GM12878 (cell line): ENCODE data around the gene TACC2.

Experiments used
- CBX5 ChIP-seq: sonication (generic); IDR thresholded peaks from 2 replicates; pipeline ENCODE4 v1.6.1; 2016; ENCODE audit warnings: low read depth, moderate library complexity, mild to moderate bottlenecking, inconsistent platforms
- CREB1 ChIP-seq: IDR thresholded peaks from 2 replicates; pipeline ENCODE4 v1.6.1; 2012; ENCODE audit warnings: low read depth, mild to moderate bottlenecking, inconsistent platforms
- EGR1 ChIP-seq, 2 experiments: IDR thresholded peaks; 1 replicate in 1 of 2; 2 replicates in 1 of 2; pipeline ENCODE4 v1.6.1; 2011 to 2012; ENCODE audit warnings: low read depth in 2 of 2, low read length in 2 of 2, borderline replicate concordance in 1 of 2, mild to moderate bottlenecking in 1 of 2, moderate library complexity in 1 of 2
- EP300 ChIP-seq, 2 experiments: fragments of 150-350 bp in 1 of 2; IDR thresholded peaks; 2 replicates each; pipeline ENCODE4 v1.6.1; 2011 to 2012; ENCODE audit warnings: low read depth in 2 of 2, low read length in 2 of 2, borderline replicate concordance in 1 of 2, improper control_type of control experiment in 1 of 2, inconsistent platforms in 1 of 2; ENCODE audit not compliant: control insufficient read depth in 1 of 2
- JUND ChIP-seq: IDR thresholded peaks from 2 replicates; pipeline ENCODE4 v1.6.1; 2012; ENCODE audit warnings: low read depth, mild to moderate bottlenecking, low read length, improper control_type of control experiment, moderate library complexity
- POLR2A ChIP-seq: IDR thresholded peaks from 2 replicates; pipeline ENCODE4 v1.6.1; 2011; ENCODE audit warnings: low read depth, mild to moderate bottlenecking, low read length
- ZSCAN29 ChIP-seq: fragments of 450-650 bp; IDR thresholded peaks from 2 replicates; pipeline ENCODE4 v1.6.1; 2017; ENCODE audit warnings: mild to moderate bottlenecking, moderate library complexity
- TF ChIP-seq, protein P1 (sequence below), 3 experiments: IDR thresholded peaks in 2 of 3; conservative IDR thresholded peaks in 1 of 3; 2 replicates each; pipeline ENCODE4 v1.5.1; 2011; ENCODE audit warnings: low read depth in 3 of 3, low read length in 3 of 3, mild to moderate bottlenecking in 3 of 3, control low read depth in 2 of 3, moderate library complexity in 2 of 3, inconsistent platforms in 1 of 3, mixed read lengths in 1 of 3; ENCODE audit not compliant: control insufficient read depth in 2 of 3, insufficient read depth in 1 of 3; ENCODE audit errors: extremely low read depth in 1 of 3
- TF ChIP-seq, protein P2 (sequence below): IDR thresholded peaks from 2 replicates; pipeline ENCODE4 v1.6.1; 2011; ENCODE audit warnings: low read depth, low read length, improper control_type of control experiment, borderline replicate concordance
- TF ChIP-seq, protein P3 (sequence below): IDR thresholded peaks from 2 replicates; pipeline ENCODE4 v1.6.1; 2012; ENCODE audit warnings: low read depth, low read length, improper control_type of control experiment
- TF ChIP-seq, protein P4 (sequence below): IDR thresholded peaks from 2 replicates; pipeline ENCODE4 v1.6.1; 2012; ENCODE audit warnings: low read length, inconsistent platforms
- TF ChIP-seq, protein P5 (sequence below): IDR thresholded peaks from 2 replicates; pipeline ENCODE4 v1.6.1; 2012; ENCODE audit warnings: low read depth, low read length, improper control_type of control experiment
- TF ChIP-seq, protein P6 (sequence below): IDR thresholded peaks from 2 replicates; pipeline ENCODE4 v1.6.1; 2012; ENCODE audit warnings: mild to moderate bottlenecking, low read depth, low read length

DNA sequence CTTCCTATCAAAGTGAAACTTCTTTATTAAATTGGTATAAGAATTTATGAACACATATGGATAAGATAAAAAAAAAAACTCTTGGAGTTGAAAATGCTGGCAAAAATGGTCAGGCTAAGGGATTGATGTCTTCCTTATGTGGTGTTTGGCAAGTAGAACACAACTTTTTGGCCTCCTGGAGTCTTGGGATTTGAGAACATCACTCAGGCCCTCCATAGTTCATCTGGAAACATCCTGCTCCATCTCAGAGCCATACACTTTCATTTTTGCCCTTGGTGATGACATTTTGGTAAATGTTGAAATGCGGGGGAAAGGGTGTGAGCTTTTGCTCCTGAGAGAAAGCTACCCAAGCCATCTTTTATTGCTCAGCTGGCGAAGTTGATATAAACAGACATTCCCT lies 254.6 kb downstream of the TACC2 start:
- no peak for TF ChIP-seq POLR2A
- TF ChIP-seq, protein P1, sequence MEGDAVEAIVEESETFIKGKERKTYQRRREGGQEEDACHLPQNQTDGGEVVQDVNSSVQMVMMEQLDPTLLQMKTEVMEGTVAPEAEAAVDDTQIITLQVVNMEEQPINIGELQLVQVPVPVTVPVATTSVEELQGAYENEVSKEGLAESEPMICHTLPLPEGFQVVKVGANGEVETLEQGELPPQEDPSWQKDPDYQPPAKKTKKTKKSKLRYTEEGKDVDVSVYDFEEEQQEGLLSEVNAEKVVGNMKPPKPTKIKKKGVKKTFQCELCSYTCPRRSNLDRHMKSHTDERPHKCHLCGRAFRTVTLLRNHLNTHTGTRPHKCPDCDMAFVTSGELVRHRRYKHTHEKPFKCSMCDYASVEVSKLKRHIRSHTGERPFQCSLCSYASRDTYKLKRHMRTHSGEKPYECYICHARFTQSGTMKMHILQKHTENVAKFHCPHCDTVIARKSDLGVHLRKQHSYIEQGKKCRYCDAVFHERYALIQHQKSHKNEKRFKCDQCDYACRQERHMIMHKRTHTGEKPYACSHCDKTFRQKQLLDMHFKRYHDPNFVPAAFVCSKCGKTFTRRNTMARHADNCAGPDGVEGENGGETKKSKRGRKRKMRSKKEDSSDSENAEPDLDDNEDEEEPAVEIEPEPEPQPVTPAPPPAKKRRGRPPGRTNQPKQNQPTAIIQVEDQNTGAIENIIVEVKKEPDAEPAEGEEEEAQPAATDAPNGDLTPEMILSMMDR (IDR thresholded peaks at IDR 0.05 in 2 of 3, conservative IDR thresholded peaks at IDR 0.05 in 1 of 3; ENCODE audit: control insufficient read depth in 2 of 3, extremely low read depth in 1 of 3, insufficient read depth in 1 of 3, low read depth in 3 of 3, low read length in 3 of 3) = no peak
- no peak for TF ChIP-seq CREB1
- TF ChIP-seq, protein P2, sequence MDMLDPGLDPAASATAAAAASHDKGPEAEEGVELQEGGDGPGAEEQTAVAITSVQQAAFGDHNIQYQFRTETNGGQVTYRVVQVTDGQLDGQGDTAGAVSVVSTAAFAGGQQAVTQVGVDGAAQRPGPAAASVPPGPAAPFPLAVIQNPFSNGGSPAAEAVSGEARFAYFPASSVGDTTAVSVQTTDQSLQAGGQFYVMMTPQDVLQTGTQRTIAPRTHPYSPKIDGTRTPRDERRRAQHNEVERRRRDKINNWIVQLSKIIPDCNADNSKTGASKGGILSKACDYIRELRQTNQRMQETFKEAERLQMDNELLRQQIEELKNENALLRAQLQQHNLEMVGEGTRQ = no peak
- no peak for TF ChIP-seq JUND
- TF ChIP-seq EP300 (IDR thresholded peaks at IDR 0.05; ENCODE audit: borderline replicate concordance in 1 of 2, control insufficient read depth in 1 of 2, low read depth in 2 of 2, low read length in 2 of 2) = no peak
- TF ChIP-seq, protein P3, sequence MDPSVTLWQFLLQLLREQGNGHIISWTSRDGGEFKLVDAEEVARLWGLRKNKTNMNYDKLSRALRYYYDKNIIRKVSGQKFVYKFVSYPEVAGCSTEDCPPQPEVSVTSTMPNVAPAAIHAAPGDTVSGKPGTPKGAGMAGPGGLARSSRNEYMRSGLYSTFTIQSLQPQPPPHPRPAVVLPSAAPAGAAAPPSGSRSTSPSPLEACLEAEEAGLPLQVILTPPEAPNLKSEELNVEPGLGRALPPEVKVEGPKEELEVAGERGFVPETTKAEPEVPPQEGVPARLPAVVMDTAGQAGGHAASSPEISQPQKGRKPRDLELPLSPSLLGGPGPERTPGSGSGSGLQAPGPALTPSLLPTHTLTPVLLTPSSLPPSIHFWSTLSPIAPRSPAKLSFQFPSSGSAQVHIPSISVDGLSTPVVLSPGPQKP = no peak
- no peak for TF ChIP-seq CBX5
- TF ChIP-seq, protein P4, sequence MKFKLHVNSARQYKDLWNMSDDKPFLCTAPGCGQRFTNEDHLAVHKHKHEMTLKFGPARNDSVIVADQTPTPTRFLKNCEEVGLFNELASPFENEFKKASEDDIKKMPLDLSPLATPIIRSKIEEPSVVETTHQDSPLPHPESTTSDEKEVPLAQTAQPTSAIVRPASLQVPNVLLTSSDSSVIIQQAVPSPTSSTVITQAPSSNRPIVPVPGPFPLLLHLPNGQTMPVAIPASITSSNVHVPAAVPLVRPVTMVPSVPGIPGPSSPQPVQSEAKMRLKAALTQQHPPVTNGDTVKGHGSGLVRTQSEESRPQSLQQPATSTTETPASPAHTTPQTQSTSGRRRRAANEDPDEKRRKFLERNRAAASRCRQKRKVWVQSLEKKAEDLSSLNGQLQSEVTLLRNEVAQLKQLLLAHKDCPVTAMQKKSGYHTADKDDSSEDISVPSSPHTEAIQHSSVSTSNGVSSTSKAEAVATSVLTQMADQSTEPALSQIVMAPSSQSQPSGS = no peak
- TF ChIP-seq, protein P5, sequence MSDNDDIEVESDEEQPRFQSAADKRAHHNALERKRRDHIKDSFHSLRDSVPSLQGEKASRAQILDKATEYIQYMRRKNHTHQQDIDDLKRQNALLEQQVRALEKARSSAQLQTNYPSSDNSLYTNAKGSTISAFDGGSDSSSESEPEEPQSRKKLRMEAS = no peak
- TF ChIP-seq ZSCAN29 = no peak
- TF ChIP-seq, protein P6, sequence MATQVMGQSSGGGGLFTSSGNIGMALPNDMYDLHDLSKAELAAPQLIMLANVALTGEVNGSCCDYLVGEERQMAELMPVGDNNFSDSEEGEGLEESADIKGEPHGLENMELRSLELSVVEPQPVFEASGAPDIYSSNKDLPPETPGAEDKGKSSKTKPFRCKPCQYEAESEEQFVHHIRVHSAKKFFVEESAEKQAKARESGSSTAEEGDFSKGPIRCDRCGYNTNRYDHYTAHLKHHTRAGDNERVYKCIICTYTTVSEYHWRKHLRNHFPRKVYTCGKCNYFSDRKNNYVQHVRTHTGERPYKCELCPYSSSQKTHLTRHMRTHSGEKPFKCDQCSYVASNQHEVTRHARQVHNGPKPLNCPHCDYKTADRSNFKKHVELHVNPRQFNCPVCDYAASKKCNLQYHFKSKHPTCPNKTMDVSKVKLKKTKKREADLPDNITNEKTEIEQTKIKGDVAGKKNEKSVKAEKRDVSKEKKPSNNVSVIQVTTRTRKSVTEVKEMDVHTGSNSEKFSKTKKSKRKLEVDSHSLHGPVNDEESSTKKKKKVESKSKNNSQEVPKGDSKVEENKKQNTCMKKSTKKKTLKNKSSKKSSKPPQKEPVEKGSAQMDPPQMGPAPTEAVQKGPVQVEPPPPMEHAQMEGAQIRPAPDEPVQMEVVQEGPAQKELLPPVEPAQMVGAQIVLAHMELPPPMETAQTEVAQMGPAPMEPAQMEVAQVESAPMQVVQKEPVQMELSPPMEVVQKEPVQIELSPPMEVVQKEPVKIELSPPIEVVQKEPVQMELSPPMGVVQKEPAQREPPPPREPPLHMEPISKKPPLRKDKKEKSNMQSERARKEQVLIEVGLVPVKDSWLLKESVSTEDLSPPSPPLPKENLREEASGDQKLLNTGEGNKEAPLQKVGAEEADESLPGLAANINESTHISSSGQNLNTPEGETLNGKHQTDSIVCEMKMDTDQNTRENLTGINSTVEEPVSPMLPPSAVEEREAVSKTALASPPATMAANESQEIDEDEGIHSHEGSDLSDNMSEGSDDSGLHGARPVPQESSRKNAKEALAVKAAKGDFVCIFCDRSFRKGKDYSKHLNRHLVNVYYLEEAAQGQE = no peak
- TF ChIP-seq EGR1 (IDR thresholded peaks at IDR 0.05; ENCODE audit: borderline replicate concordance in 1 of 2, low read depth in 2 of 2, low read length in 2 of 2) = no peak
